ENCODE measurements around the gene SCN3B.
"Not testable (repeated sequence)": the region's sequence is repeated elsewhere in the genome, so short reads cannot be mapped to it uniquely, and the experiment has no call there.

The SCN3B gene, protein sequence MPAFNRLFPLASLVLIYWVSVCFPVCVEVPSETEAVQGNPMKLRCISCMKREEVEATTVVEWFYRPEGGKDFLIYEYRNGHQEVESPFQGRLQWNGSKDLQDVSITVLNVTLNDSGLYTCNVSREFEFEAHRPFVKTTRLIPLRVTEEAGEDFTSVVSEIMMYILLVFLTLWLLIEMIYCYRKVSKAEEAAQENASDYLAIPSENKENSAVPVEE

DNA sequence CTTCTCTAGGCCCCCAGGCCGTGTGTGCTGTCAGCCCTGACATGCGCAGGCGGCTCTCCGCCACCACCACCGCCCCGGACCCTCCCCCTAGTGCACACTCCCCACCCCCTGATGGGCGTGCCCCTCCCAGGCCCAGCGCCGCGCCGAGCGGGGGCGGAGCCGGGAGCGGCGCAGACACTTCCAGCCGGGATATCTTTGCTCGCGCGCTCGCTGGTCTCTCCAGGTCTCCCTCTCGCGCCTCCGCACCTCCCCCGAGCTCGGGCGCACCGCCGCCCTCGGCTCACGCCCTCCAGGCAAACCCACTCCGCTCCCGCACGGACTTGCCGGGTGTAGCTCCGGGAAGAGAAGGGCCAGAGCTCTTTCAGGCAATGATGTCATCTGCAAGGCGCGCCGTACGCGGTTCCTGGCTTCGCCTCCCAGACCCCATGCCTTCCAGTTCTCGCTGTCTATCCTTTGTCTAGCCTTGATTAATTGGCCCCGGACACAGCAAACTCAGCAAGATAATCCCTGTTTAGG is at the start of gene SCN3B:
TSS of gene SCN3B (minus strand) at position 59 of the 516 bp plus-strand sequence. CDS start 823 bp downstream, outside the sequence.
- peak; percentile 88 to 96 (median 95) for DNase-seq

DNA sequence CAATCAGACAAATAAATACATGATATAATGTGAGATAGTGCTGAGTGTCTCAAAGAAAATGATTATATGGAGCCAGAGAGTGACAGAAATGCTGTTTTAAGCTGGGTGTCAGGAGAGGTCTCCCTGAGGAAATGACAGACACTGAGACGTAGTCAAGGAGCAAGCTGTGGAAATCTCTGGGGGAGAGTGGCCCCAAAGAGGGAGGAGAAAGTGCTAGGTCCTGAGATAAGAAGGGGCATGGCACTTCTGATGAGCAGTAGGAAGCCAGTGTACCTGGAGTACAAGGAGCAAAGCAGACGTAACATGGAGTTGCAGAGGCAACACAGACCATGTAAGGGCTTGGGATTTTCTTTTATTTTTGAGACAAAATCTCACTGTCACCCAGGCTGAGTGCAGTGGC is 48.3 kb upstream of the SCN3B start:
- no peak for DNase-seq

DNA sequence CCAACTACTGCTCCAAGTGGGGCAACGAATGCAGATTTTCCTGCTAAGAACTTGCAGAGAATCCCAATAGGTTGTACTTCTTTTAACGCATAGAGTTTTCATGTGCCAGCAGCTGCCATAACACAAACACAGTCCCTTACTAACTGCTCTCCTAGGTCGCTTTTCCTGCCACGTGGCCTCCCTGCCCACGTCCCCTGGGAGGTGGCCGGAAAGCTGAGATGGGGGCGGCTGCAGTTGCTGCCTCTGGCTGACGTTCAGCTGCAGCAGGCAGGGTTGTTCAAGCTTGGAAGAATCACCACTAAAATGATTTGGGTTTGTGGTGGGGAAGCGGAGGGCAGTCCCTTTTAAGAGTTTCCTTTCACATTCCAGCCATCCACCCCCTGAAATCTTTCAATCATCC is 47.7 kb upstream of the SCN3B start:
- DNase-seq, result peak in 1 of 3 experiments; percentile 63

DNA sequence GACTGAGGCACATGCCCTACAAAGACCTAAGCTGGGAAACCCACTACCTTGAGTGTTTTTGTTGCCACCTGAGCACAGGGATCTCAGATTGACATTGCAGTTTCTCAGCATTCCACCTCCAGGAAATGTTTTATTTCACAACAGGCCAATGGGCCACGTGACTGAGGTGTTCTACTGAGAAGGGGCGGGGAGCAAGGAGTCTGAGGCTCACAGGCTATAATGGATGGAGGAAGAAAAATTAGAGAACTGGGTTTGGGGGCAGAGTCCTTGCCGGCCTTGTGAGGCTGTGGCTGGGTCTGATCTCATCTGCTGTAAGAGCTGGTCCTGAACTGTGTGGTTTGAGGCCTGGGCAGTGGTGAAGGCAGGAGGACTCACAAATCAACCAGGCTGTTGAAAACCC is 46.3 kb upstream of the SCN3B start:
- no peak for DNase-seq

DNA sequence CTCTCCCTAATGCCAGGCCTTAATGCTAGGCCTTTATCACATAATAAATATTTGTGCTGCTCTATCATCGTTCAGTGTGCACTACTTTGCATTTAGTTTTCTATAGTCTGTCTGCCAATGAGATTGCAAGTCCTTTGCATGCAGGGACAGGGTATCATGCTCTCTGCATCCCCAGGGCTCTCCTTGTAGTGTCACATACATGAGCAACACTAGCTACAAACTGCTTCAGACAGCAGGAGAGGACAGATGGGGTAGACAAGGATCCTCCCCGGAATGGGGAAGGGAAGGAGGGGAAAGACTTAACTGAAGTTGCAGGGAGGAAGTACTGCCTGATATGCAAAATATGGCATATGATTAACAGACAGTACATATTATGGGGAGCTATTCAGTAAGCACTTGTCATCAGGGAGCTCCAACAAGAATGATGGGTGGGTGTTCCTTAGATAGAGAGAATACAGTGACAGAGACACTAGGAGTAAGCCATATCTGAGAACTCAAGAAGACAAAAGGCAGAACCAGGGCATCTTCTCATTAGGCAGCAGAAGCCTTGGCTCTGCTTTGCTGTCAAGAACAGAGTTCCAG is 44.2 kb upstream of the SCN3B start:
- no peak for DNase-seq

DNA sequence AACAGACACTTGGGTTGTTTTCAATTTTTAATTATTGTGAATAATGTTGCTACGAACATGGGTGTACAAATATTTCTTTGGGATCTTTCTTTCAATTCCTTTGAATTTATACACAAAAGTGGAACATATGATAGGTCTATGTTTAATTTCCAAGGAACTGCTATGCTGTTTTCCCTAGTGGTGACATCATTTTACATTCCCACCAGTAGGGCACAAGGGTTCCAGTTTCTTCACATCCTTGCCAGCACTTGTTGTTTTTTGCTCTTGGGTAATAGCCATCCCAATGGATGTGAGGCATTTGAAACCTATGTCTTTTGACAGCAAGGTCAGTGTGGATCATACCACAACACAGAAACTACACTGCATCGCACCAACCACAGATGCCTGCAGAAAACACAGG is 41.8 kb upstream of the SCN3B start:
- DNase-seq, result no peak

DNA sequence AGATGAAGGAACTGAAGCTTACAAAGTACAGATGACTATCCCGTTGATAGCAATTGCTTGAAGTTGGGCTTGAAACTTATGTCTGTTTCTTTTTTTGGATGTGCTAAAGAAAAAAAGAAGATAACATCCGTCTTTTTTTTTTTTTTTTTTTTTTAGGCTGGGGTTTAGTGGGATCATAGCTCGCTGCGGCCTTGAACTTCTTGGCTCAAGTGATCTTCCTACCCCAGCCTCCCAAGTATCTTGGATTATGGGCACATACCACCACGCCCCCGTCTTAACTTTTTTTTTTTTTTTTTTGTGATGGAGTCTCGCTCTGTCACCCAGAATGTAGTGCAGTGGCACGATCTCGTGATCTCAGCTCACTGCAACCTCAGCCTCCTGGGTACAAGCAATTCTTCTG is 40.8 kb upstream of the SCN3B start:
- no peak for DNase-seq

DNA sequence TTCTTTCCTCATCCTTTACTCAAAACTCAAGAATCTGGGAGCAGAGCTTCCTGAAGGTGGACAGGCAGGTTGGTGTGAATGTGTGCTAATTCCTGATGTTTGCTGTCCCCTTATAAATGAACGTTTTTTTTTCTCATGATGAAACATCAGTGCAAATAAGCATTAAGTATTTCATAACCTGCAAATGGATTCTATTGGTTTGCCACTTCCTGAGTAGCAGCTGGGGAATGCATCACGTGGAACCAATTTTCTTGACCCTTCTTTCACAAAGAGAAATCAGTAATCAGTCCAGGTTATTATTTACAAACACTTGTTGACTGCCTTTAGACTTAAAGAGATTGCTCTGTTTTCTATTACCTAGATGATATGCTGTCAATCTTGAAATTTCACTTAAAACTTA is 40.1 kb upstream of the SCN3B start:
- no peak for DNase-seq

DNA sequence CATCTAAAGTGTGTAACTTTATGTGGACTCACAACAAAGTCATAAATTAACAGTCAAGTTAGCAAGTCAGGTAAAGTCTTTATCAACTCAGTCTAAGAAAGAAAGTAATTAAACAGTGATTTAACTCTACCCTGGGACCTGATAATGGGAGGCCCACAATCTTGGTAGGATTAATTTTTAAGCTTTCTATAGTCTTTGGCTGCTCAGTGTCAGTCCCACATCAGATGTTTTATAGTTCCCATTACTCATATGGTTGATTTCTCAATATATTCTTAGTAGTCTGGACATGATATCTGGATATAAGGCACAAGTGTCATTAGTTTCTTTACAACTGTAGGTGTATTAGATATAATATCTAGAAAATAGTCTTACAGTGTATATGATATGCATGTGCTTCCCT is 38.5 kb upstream of the SCN3B start:
- no peak for DNase-seq

DNA sequence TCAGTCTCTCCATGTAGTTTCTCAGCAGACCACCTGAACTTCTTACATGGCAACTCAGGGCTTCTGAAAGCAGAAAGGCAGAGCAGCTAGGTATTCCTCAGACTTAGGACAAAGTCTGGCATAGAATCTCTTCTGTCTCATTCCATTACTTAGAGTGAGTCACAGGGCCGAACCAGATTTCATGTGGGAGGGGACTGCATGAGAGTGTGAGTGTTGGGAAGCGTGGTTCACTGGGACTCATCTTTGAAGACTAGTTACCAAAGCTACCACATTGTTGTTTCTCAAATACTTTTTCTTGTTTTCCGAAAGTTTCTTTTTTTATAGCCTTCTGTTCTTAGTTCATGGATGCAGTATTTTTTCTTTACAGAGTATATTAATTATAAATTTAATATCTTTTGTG is 36.1 kb upstream of the SCN3B start:
- no peak for DNase-seq

DNA sequence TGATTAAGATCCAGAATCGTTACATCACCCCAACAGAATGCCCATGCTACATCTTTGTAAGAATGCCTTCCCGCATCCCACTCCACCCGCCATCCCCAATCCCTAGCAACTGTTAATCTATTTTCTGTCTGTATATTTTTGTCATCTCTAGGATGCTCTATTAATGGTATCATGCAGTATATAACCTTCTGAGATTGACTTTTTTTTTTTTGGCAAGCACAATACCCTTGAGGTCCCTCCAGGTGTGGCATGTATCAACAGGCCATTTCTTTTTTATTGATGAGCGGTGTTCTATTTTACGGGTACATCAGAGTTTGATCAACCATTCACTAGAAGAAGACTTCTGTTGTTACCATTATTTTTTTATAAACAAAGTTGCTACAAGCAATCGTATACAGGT is 30.2 kb upstream of the SCN3B start:
- no peak for DNase-seq

DNA sequence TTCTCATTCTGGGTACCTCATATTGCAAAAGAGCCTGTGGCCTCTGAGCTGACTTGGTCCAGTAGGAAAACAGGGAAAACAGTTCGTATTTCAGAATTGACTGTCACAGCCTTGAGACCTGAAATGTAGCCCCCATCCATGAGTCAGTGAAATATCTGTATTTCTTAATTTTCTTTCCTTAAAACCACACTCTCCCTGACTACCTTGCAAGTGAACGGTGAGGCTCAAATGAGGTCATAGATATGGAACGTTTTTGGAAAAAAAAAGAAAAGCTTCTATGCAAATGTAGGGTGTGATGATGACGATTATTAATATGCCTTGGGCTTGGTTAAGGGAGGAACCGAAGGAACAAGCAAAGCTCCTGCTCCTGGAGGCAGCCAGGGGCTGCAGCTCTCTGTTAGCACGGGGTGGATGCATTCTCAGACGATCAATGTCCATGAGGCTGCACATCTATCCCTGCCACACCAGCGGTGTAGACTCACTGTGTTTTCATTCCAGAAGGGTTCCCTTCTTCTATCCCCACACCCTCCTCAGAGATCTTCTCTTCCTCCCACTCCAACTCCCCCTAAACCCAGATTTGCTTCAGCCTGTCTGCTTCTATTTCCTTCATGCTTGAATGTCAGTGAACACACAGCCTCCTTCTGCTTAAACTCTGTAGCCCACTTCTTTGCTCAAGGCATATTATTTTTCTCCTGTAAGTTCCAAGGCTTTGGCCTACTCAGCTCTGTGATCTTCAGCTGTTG is 29.2 kb upstream of the SCN3B start:
- no peak for DNase-seq

DNA sequence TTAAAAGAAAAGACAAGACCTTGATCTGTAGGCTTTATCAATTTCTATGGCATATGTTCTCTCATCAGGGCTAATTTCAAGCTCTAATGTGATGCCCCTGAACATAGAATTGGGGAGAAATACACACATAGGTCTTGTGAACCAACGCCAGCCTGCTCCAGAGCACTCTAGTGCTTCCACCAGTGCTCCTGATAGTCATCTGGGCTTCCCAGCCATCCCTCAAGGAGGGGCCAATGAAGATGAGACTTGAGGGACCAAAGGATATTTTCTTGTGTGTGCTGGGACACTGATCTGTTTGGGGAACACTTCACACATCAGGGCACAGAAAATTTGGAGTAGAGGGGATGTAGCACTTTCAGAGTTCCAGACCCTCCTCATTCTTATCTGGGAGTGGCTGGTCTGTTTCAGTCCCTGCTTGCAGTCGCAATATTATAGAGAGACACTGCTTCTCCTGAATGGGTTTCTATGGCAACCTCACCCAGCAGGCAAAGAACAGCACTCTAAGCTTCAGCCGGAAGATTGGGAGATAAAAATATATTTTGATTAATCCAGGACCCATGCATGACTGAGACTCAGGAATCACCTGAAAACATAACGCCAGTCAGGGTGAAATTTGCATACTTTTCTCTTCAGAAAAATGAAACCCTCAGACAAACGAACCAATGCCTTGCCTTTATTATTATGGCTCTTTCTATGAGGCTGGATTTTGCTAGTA is 28.4 kb upstream of the SCN3B start:
- DNase-seq, result peak; percentile 7 to 68 (median 24)

DNA sequence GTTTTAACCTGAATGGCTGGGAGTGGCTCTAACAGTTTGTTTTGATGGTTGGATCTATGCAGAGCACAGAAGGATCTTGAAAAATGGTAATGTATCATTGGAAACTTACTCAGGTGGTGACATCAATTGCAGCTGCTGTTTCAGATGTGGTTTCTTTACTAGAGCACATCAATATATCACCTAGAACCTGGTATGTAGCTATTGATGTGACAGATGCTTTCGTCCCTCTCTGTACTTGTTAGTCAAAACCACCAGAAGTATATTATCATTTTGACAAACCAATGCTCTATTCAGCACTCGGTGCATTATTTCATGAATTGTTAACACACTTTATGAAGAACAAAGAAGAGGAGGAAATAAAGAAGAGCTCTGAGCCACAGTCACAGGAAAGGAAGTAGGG is 26.6 kb upstream of the SCN3B start:
- peak in 1 of 3 experiments; percentile 28 for DNase-seq

DNA sequence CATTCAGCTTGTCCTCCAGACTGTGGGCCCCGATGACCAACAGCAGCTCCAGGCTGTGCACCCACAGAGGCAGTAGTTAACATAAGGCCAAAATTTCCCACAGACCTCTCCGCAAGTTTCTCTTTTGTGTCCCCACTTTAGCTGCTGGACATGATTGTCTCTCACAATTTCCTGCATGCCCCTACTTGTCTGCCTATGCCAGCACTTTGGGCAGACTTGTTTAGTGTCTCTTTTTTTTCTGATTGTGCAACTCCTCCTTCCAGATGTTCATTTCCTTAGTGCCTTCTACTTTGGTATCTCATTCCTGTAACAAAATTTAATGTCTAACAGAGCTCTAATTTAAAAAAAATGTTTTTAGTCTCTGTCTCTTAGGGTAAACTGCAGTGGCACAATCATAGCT is 23.8 kb upstream of the SCN3B start:
- DNase-seq, result no peak

DNA sequence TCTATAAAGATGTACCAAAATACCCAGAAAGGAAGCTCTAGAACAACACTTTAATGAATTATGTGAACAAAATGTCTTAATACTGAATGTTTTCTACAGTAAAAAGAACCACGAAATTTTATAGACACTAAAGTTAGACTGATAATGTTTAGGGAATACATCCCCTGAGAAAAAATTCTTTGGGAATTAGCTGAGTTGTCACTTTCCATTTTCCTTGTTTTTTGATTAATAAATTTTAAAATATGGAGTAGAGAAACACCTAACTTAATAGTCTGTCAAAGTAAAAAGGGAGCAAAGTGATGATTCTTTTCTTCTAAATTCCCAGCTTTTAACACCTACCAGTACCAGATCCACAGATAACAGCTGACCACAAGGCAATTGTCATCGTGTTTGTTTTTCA is 23.1 kb upstream of the SCN3B start:
- DNase-seq, result no peak

DNA sequence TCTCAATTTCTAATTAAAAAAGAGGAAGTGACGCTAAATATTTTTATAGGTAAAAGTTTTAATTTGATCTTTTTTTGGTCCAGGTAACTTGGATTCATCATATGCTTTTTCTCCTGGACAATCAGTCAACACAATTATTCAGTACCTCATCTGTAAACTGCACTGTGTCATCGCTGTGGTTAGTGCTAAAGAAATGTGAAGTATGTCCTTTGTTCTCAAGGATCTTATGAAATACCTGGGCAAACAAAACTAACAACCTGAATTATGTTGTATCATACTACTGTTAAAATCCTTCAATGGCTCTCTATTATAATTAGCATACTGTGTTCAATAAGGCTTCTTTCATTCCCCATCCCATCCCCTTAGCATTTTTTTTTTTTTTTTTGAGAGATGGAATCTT is 19.9 kb upstream of the SCN3B start:
- peak in 1 of 3 experiments; percentile 26 for DNase-seq

DNA sequence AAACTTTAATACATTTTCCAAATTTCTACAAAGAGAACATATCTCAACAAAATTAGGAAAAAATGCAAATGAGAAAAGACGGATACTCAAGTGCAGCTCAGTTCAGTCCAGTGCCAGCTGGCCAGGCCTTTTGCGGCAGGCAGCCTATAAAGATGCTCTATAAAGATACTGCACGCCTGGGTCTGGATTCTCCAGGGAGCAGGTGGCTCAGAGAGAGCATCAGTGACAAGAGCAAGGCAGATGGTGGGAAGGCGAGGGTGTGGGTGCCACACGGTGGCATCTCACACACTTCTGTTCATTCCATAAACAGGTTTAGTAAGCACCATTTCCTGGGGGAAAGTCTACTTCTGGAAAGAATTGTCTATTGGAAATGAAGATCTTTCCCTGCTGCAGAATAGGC is 18.1 kb upstream of the SCN3B start:
- no peak for DNase-seq

DNA sequence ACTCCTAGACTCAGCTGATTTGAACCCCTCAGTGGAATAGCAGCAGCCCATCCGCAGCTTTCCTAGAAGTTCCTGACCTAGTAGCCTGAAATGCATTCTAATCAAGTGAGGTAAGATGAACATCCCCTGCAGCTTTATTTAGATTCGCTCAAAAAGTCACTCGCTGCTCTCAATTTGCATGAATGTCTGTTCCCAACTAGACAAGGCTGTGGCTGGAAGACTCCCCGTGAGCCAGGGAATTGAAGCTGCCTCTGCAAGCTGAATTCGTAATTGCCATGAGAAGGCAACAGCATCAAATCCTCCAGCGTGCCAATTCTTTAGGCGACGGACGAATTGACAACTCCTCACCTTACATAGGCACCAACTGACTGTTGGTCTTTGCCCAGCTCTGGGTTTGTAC is 17.1 kb upstream of the SCN3B start:
- no peak for DNase-seq

DNA sequence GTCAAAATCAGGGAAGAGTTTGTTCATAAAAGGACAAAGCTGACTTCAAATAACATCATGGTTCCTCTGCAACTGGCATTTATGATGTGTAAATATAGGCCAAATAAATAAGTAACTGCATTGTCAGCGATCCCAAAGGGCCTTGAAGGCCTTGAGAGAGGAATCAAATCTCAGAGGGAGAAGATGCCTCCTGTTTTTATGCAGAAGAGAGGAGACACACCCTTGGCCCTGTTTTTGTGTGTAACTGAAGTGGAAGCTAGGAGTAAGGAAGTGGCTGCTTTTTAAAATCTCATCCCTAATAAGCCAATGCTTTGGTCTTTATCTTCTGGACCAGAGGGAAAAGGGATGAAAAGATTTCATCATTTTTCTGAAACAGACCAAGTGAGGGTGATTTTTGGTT is 15.7 kb upstream of the SCN3B start:
- peak in 1 of 3 experiments; percentile 3 for DNase-seq

DNA sequence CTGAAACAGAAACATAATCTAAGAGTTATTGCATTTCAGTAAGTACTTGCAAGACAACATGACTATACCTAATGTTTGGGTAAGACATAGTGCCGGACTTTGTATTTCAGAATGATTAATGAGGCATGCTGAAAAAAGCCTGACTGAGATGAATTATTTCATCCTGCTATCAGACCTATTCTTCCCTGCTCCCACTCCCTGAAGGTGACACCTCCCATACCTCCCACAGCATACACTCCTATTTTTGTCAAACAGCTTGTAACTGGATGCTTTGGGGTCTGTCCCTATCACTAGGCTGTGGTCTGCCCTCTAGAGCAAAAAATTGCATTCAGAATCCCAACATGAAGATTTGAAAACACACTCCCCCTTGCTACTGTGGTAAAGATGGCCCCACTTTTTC is 10.9 kb upstream of the SCN3B start:
- no peak for DNase-seq

DNA sequence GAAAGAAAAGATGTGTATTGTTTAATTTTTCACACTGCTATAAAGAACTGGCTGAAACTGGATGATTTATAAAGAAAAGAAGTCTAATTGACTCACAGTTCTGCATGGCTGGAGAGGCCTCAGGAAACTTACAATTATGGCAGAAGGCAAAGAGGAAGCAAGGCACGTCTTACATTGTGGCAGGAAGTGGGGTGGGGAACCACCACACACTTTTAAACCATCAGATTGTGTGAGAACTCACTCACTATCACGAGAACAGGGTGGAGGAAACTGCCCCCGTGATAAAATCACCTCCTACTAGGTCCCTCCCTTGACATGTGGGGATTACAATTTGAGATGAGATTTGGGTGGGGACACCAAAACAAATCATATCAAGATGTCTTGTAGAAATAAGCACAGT is 5.5 kb upstream of the SCN3B start:
- DNase-seq, result not testable (repeated sequence)

DNA sequence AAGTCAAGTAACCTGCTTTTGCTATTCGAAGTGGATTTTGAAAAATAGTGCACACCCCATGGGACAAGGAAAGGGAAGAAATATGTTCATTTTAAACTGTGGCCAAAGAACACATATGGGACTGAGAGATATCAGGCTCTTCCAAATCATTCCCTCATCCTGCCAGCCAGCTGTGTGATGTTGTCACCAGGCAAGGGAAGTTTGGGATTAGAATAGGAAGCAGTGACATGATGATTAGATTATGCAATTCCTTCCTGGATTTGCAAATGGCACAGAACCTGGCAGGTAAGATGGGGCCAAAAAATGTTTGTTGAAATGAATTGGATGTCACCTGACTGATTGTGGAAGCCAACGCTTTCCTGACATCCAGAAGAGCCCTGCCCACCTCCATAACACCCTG is 4.9 kb upstream of the SCN3B start:
- DNase-seq, result no peak
